CD4-positive, alpha-beta T cell treated with Interleukin-6 for 4 hours (primary cell): ENCODE measurements around the gene CLBA1.

Experiments used
- DNase-seq: peaks from one replicate; pipeline ENCODE4 v3.0.0-alpha.2; 2020; ENCODE audit warnings: mixed read lengths

The CLBA1 gene

GRCh38 chr14:104980611-104981531, 4.7 kb upstream of the CLBA1 start:
- no peak for DNase-seq

GRCh38 chr14:104981699-104982541, 3.7 kb upstream of the CLBA1 start:
- DNase-seq = no peak

GRCh38 chr14:104982548-104983230, 2.9 kb upstream of the CLBA1 start:
- no peak for DNase-seq

GRCh38 chr14:104983231-104983721, 2.3 kb upstream of the CLBA1 start:
- DNase-seq = no peak

GRCh38 chr14:104984056-104984894, 1.3 kb upstream of the CLBA1 start:
- no peak for DNase-seq

GRCh38 chr14:104986487-104987164, 1.0 kb downstream of the CLBA1 start:
- DNase-seq = no peak

GRCh38 chr14:104989236-104989950, 3.8 kb downstream of the CLBA1 start:
- no peak for DNase-seq

GRCh38 chr14:104989951-104990303, 4.3 kb downstream of the CLBA1 start:
- DNase-seq = no peak

- DNase-seq = no peak
Observed at GRCh38 chr14:104991896-104992230, 6.3 kb downstream of the CLBA1 start.

GRCh38 chr14:104992501-104992900, 6.9 kb downstream of the CLBA1 start:
- DNase-seq = no peak

- DNase-seq = no peak
Observed at GRCh38 chr14:104993306-104993705, 7.7 kb downstream of the CLBA1 start.

- no peak for DNase-seq
Observed at GRCh38 chr14:104993808-104994591, 8.4 kb downstream of the CLBA1 start.

GRCh38 chr14:104994978-104995377, 9.4 kb downstream of the CLBA1 start:
- DNase-seq = no peak

- no peak for DNase-seq
Observed at GRCh38 chr14:104996032-104996431, 10.4 kb downstream of the CLBA1 start.

- no peak for DNase-seq
Observed at GRCh38 chr14:104996483-104996882, 10.9 kb downstream of the CLBA1 start.

- no peak for DNase-seq
Observed at GRCh38 chr14:104998801-104999200, 13.2 kb downstream of the CLBA1 start.

- DNase-seq = no peak
Observed at GRCh38 chr14:104999361-104999760, 13.8 kb downstream of the CLBA1 start.

GRCh38 chr14:105005329-105005928, 19.8 kb downstream of the CLBA1 start:
- DNase-seq = no peak

- DNase-seq = no peak
Observed at GRCh38 chr14:105005929-105006830, 20.6 kb downstream of the CLBA1 start.
